Activated naive CD8-positive, alpha-beta T cell treated with anti-CD3 and anti-CD28 coated beads, Interleukin-2, amount 50 U/mL, for 24 hours (primary cell): Measurements from ENCODE around the gene OR2L13.

Source experiments
- ATAC-seq: fragments of 150-1000 bp; cut with Tn5 transposase; one replicate; pipeline ENCODE4 v1.10.0; 2021
- DNase-seq: peaks from one replicate; pipeline ENCODE4 v3.0.0; 2021
- H3K27ac Mint-ChIP-seq: one replicate; pipeline ENCODE4 v1.8.0; 2021; ENCODE audit warnings: mild to moderate bottlenecking, mixed read lengths
- H3K27me3 Mint-ChIP-seq: one replicate; pipeline ENCODE4 v1.8.0; 2021; ENCODE audit warnings: mixed read lengths
- H3K36me3 Mint-ChIP-seq: one replicate; pipeline ENCODE4 v1.8.0; 2021; ENCODE audit warnings: low read depth, mixed read lengths
- H3K4me1 Mint-ChIP-seq: one replicate; pipeline ENCODE4 v1.8.0; 2021; ENCODE audit warnings: mixed read lengths
- H3K4me3 Mint-ChIP-seq: one replicate; pipeline ENCODE4 v1.8.0; 2021; ENCODE audit warnings: mild to moderate bottlenecking, moderate library complexity, mixed read lengths
- H3K9me3 Mint-ChIP-seq: one replicate; pipeline ENCODE4 v1.8.0; 2021; ENCODE audit warnings: mixed read lengths

The OR2L13 gene

DNA sequence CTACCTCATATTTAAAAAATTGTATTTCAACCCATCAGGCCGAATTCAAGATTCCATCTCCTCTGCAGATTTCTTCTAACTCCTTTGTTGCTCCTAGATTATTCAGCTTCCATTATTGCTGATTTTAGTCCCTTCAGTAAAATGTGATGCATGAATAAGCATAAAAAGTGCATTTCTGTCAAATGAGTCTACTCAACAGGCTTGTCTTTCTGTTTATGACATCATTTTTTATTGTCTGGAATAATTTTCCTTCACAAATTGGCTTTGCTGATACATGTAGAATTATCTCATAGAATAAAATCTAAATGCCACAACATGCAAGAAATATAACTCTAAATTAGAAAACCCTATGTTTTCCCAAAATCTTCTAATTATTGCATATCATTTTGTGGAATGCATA, 48.3 kb downstream of the OR2L13 start:
- Mint-ChIP-seq H3K4me1 (no peaks in the 10 kb centered on the region), H3K9me3 (peaks cover 22% of the 10 kb centered on the region), H3K27me3 (no peaks in the 10 kb centered on the region), H3K27ac (no peak overlapping the region), H3K36me3 (no peaks in the 10 kb centered on the region), H3K4me3 (no peak overlapping the region)
- ATAC-seq = no peak
- no peak for DNase-seq

DNA sequence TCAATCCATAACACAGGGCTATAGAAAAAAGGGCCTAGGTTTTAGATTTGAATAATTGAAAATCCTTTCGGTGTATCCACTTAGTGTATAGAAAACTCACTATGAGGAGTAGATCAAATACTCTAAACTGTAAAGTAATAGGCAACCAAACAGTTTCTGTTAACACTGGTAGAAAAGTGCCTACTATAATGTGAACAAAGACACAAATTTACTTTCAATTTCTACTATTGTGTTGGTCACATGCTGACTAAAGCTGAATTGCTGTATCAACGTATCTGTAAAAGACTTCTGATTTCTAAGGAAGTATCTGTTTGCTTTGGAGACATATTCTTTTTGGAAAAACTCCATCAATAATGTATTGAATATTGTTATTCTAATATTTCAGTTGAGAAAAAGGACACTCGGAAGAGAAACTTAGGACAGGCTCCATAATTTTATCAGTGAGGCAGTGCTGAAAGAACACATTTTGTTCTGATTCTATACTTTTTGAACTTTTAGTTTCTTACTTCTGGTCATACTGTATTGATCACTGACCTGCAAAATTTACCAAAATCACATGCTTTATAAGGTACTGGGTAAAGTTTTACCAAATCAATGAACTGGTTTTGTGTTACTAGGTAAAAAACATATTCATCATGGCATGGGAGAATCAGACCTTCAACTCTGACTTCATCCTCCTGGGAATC, 49.7 kb downstream of the OR2L13 start, which contains the start of gene OR2M5:
OR2M5 (plus strand) TSS at position 636 of the 686 bp plus-strand sequence; CDS start at position 636, 0 bp downstream.
- no peak for ATAC-seq
- no peak within 1 kb of the TSS for H3K4me3 Mint-ChIP-seq
- no peaks in the 10 kb centered on the region for H3K4me1 Mint-ChIP-seq
- DNase-seq = no peak
- H3K36me3 Mint-ChIP-seq = no peaks in the 10 kb centered on the region
- no peaks in the 10 kb centered on the region for H3K27me3 Mint-ChIP-seq
- H3K27ac Mint-ChIP-seq = no peak within 1 kb of the TSS
- peaks cover 34% of the 10 kb centered on the region for H3K9me3 Mint-ChIP-seq
